Vagina (tissue), 2 donors: ENCODE data around the gene ADO.

ENCODE experiments used
- POLR2A ChIP-seq, 2 donors: fragments of 450-650 bp; IDR thresholded peaks; one replicate each; pipeline ENCODE4 v1.6.1; 2017; ENCODE audit warnings: antibody characterized with exemption in 2 of 2, mild to moderate bottlenecking in 2 of 2, moderate library complexity in 2 of 2
- POLR2AphosphoS5 ChIP-seq, 2 donors: sonication (generic); formaldehyde crosslinking; IDR thresholded peaks; one replicate each; pipeline ENCODE4 v1.9.0; 2017; ENCODE audit warnings: antibody characterized with exemption in 2 of 2, mild to moderate bottlenecking in 2 of 2, low read depth in 1 of 2; ENCODE audit not compliant: insufficient read depth in 1 of 2
- TF ChIP-seq, protein P1 (sequence below), 3 experiments: fragments of 450-650 bp in 2 of 3; fragments of 200-600 bp in 1 of 3; sonication (generic) in 1 of 3; IDR thresholded peaks; one replicate each; pipeline ENCODE4 v1.5.1; 2017 to 2019; ENCODE audit warnings: antibody characterized with exemption in 3 of 3, mild to moderate bottlenecking in 2 of 3, moderate library complexity in 2 of 3

GRCh38 chr10:62816331-62817120 lies 12.0 kb downstream of the ADO start, which contains the start of gene EGR2:
- peak; percentile 14 to 52 for TF ChIP-seq POLR2AphosphoS5 (IDR thresholded peaks at IDR 0.05; ENCODE audit: insufficient read depth in 1 of 2, low read depth in 1 of 2)
- TF ChIP-seq POLR2A (IDR thresholded peaks at IDR 0.05), result no peak
- TF ChIP-seq, protein P1, sequence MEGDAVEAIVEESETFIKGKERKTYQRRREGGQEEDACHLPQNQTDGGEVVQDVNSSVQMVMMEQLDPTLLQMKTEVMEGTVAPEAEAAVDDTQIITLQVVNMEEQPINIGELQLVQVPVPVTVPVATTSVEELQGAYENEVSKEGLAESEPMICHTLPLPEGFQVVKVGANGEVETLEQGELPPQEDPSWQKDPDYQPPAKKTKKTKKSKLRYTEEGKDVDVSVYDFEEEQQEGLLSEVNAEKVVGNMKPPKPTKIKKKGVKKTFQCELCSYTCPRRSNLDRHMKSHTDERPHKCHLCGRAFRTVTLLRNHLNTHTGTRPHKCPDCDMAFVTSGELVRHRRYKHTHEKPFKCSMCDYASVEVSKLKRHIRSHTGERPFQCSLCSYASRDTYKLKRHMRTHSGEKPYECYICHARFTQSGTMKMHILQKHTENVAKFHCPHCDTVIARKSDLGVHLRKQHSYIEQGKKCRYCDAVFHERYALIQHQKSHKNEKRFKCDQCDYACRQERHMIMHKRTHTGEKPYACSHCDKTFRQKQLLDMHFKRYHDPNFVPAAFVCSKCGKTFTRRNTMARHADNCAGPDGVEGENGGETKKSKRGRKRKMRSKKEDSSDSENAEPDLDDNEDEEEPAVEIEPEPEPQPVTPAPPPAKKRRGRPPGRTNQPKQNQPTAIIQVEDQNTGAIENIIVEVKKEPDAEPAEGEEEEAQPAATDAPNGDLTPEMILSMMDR (IDR thresholded peaks at IDR 0.05), result no peak
